Stimulated activated CD4-positive, alpha-beta T cell treated with anti-CD3 and anti-CD28 coated beads, Interleukin-1b, Interleukin-23, amount 100 ng/mL, for 48 hours (primary cell): ENCODE data around the gene DCDC2B.
"Not testable (repeated sequence)": the region's sequence is repeated elsewhere in the genome, so short reads cannot be mapped to it uniquely, and the experiment has no call there.

Experiments used
- DNase-seq: peaks from one replicate; pipeline ENCODE4 v3.0.0-alpha.2; 2020

Gene DCDC2B

DNA sequence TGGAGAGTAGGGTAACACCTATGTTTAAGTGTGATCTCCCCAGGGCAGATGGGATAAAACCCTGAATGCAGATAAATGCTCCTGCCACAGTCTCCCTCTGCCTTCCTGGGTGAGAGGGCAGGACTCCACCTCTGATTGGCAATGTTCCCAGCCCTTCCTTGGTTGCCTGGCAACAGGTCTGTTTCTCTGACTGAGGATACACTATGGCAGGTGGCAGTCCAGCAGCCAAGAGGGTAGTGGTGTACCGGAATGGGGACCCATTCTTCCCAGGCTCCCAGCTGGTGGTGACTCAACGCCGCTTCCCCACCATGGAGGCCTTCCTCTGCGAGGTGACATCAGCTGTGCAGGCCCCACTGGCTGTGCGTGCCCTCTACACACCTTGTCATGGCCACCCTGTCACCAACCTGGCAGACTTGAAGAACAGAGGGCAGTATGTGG is at the start of gene DCDC2B:
TSS of gene DCDC2B (plus strand) at position 199 of the 438 bp plus-strand sequence. CDS start at position 204, 5 bp downstream.
- DNase-seq, result no peak

DNA sequence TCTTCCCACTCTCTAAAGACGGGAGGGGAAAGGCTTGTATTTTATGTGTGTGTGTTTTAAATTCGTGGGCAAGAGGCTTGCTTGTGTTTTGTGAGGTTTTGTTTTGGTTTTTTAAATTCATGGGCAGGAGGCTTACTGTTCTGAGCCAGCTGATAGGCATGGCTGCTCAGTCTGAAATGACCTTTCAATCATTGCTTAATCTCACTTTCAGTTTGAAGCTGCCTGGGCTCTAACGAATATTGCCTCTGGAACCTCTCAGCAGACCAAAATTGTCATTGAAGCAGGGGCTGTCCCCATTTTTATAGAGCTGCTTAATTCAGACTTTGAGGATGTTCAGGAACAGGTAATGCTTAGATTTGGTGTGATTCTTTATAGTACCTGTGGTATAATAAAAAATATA is 49.7 kb upstream of the DCDC2B start:
- DNase-seq, result no peak

GRCh38 chr1:32163405-32163804 is 45.5 kb upstream of the DCDC2B start:
- no peak for DNase-seq

- not testable (repeated sequence) for DNase-seq
Measured at GRCh38 chr1:32165633-32166032, 43.3 kb upstream of the DCDC2B start.

DNA sequence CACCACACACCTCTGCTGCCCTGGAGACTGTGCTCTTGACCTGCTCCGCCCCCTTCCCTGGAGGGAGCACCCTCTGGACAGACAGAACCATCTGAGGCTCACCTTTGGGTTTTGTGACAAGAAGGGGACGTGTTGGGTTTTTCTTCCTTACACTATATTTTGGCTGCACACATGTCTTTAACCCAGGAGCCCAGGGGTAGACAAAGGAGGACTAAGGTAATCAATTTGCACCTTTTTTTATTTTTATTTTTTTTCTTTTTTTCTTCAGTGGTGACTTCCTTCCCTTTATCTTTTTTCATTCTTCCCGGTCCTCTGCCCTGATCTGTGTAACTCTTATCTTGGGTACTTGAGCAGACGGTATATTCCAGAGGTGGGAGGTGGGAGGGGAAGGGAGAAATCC is 37.9 kb upstream of the DCDC2B start:
- no peak for DNase-seq

DNA sequence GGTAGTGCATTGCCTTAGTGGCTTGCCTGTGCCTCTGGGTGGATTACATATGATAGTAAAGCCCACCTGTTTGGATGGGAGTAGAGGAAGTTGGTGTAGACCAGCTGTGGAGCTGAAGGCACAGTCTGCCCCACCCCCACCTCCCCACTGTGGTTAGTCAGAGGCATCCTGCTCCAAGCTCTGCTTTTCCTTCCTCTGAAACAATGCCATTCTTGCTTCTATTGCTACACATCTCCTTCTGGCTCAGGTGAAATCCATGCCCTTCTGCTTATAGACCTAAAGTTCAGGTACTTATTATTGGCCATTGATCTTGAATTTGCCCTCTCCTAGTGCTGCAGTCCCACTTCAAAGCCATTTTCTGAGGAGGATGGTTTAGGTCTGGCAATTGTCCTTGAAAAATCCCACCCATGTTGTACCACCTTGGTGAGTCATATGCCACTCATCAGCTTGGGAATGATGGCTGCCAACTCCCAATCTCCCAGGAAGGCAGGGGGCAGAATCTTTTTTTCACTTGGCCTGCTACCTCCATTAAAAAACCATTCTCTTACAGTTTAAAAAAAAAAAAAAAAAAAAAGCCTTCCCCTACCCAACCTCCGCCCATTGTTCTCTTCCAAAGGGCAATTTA is 36.2 kb upstream of the DCDC2B start:
- DNase-seq, result no peak

- DNase-seq, result no peak
Measured at GRCh38 chr1:32178380-32179192, 30.3 kb upstream of the DCDC2B start.

DNA sequence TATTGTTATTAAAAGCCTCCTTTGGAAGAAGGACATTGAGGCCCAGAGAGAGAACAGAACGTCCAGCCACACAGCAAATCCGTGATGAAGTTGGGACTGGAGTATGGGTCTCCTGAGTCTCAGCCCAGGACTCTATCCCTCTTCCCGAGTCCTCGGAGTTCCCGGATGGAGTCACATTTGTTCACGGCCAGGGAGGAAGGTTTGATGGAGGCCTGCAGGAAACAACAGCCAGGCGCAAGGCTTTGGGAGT is 29.8 kb upstream of the DCDC2B start:
- no peak for DNase-seq

- DNase-seq, result peak; percentile 93
Measured at GRCh38 chr1:32179443-32180185, 29.3 kb upstream of the DCDC2B start, which contains the start of gene TXLNA. TSS of gene TXLNA (plus strand) at chr1:32179675. CDS start at chr1:32180346, 671 bp downstream.

DNA sequence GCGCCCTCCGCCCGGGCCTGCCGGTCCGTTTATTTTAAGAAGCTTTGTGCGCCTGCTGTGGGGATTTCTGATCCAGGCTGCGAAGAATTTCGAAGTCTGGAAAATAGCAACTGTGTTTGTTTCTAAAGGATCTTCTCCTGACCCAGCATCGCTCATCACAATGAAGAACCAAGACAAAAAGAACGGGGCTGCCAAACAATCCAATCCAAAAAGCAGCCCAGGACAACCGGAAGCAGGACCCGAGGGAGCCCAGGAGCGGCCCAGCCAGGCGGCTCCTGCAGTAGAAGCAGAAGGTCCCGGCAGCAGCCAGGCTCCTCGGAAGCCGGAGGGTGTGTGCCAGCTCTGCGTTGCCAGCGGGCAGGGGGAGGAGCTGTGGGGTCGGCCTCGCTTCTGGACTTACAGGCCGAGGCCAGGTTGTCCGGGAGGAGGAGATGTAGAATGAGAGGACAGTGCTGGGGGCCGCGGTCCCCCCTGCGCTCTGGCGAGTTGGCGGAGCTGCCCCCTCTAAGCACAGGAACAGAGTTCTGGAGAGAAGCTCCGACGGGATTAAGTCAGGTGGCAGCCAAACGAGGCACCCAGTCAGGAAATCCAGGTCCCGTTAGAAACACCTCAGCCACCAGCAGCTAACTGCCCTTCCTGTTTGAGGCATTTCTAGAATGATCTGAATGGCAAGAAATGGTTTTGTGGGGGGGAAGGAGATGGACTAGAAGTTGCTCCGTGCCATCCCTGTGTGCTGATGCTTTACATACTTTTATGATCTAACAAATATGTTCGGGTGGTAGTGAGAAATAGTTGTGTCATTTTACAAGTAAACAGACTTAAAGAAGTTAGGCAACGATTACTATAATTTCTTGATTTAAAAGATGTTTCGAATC is 28.5 kb upstream of the DCDC2B start:
- DNase-seq, result peak; percentile 52

- no peak for DNase-seq
Measured at GRCh38 chr1:32181065-32181464, 27.8 kb upstream of the DCDC2B start.

- no peak for DNase-seq
Measured at GRCh38 chr1:32181563-32181962, 27.3 kb upstream of the DCDC2B start.

DNA sequence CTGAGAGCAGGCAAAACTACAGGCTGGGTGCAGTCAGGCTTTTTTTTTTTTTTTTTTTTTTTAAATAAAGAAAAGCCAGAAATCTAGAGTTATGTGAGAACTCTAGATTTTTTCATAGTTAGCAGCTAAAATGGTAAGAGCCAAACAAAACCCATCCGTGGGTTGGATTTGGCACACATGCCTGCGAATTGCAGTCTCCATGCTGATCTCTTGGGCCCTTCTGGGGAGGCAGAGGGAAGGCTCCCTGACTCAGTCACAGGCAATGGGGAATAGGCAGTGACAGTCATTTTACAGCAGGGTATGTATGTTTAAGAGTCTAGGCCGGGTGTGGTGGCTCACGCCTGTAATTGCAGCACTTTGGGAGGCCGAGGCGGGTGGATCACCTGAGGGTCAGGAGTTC is 26.8 kb upstream of the DCDC2B start:
- no peak for DNase-seq

- no peak for DNase-seq
Measured at GRCh38 chr1:32184650-32185049, 24.2 kb upstream of the DCDC2B start.

GRCh38 chr1:32186077-32186476 is 22.8 kb upstream of the DCDC2B start:
- no peak for DNase-seq

- no peak for DNase-seq
Measured at GRCh38 chr1:32186491-32186890, 22.4 kb upstream of the DCDC2B start.

- DNase-seq, result no peak
Measured at GRCh38 chr1:32187850-32188249, 21.0 kb upstream of the DCDC2B start.

- DNase-seq, result no peak
Measured at GRCh38 chr1:32192220-32192948, 16.5 kb upstream of the DCDC2B start.

GRCh38 chr1:32194984-32195383 is 13.9 kb upstream of the DCDC2B start:
- no peak for DNase-seq

DNA sequence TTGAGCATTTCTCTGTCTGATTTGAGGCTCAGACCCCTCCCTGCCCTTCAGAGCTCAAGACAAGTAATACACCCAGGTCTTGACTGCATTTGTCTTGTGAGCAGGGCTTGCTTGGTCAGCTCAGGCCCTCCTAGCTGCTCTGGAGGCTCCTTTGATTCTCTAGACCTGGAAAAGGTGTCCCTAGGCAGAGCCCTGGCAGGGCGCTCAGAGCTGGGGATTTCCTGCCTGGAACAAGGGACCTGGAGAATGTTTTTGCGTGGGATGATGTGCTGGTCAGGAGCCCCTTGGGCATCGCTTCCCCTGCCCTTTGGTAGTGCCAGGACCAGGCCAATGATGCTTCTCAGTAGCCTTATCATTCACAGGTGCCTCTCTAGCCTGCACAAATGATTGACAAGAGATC is 13.4 kb upstream of the DCDC2B start:
- no peak for DNase-seq

GRCh38 chr1:32195972-32196823 is 12.7 kb upstream of the DCDC2B start:
- DNase-seq, result no peak
